HG02870 (cell line): ENCODE measurements around the gene LRP4.

Experiments used
- ATAC-seq: cut with Tn5 transposase; IDR thresholded peaks from one replicate; pipeline ENCODE4 v1.9.1; 2021; ENCODE audit warnings: mild to moderate bottlenecking, moderate library complexity; ENCODE audit not compliant: unreplicated experiment

The LRP4 gene

DNA sequence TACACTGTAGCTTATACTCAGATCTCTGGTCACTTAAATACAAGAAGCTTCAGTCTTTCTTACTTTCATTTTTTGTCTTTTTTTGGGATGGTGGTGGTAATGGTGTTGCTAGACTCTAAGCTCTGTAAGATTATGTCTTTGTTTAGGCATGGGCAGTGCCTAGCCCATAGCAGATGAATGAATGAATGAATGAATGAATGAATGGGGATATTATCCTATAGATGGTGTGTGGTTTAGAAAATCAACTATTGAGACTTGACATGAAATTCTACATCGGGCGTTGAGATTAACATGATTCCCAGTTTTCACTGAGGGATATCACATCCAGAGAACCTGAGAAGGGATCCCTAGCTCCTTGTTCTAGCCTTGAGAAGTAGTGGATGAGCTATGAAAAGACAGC is 62.5 kb downstream of the LRP4 start:
- ATAC-seq: no peak

DNA sequence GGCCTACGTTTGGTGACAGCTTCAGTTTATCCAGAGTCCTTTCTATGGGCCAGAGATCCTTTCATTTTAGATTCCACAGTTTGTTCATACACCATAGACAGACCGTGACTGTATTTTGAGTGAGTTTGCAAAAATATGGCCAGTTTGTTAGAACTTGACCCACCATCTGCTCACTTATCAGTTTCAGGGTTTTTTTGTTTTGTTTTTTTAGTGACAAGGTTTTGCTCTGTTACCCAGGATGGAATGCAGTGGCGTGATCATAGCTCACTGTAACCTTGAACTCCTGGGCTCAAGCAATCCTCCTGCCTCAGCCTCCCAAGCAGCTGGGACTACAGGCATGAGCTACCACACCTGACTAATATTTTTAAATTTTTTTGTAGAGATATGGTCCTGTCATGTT is 63.2 kb downstream of the LRP4 start:
- no peak for ATAC-seq

DNA sequence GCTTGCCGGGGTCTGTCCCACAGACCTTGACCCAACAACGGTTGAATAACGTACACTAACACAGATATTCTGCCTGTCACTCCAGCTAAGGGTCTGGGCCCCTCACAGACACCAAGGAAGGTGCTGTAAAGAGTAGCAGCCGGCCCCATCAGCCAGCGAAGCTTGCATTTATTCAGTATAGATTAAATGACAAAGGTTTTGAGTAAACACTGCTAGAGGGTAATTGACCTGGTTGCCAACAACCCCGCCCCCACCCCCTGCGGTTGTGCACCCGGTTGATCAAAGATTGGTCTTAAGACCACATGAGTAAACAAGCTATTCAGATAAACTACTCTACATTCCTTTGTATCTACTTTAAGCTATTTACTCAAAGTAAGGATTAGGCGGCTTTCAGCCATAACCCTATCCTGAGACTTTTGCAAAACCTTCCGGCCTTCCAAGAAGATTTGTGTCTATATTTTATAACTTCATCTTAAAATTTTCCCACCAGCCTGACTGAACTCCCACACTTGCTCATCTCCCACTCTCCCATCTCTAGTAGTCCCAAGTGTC is 67.4 kb downstream of the LRP4 start:
- ATAC-seq: no peak

DNA sequence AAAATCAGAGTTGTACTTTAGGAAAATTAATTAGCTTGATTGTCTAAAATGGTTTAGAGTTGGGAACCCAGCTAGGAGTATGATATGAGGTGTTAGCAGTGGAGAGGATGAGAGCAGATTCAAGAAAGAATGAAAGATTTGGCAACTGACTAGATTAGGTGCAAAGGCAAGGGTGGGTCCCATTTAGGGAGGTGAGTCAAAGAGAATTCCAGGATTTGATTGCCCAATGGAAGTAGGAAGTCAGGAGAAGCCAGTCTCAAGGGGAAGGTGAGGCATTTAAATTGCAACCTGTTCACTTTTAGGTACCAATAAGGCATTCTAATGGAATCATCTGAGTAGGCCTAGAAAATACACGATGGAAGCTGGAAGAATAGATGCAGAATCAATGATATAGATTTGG is 68.7 kb downstream of the LRP4 start:
- no peak for ATAC-seq

DNA sequence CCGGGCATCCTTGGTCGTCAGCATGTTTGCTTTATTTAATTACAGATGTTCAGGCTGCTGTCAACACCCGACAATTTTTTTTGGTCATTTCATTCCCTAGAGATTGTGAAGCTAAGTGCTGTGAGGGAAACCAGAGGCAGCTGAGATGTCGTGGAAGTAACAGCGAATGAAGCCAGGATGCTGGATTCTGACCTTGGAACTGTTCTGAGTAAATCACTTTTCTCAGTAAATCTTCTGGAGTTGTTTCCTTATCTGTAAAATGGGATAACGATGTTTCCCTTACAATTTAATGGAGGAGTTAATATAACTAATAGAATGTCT is 71.9 kb downstream of the LRP4 start:
- peak; percentile 2 for ATAC-seq

DNA sequence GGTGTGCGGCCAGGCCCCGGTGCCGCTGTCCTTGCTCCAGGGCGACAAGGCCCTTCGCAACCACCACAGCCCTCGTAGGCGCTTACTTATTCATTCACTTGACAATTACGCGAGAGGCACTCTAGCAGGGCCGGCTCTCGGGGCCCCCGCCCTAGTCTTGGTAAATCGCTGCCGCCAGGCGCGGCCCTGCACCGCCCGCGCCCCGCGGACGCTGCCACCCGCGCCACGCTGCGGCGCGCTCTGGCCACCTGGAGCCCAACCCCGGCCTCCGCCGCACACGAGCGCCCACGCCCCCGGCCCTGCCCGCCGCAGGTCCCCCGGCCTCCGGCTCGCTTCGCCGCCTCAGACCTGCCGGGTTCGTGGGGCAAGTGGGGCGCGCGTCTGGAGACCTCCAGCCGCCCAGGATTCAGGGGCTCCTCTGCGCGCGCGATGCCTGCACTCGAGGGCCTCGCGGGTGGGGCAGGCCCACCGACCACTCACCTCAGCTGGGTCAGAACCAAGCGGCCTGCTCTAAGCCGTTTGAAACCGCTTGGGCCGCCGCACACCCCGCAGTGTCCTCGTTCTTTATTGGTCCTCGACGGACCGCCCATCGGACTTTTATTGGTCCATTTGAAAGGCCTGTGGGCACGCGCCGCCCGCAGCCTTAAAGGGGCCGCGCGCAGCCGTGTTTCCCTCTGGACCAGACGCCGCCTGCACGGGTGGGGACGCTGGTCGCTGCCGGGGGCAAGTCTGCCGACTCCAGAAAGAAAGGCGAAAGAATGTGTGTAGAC is 72.4 kb downstream of the LRP4 start, which contains the start of gene CKAP5:
Gene CKAP5 (minus strand): TSS at position 541 of the 770 bp plus-strand sequence. CDS start 25,049 bp downstream, outside the sequence.
- peak; percentile 93 for ATAC-seq

DNA sequence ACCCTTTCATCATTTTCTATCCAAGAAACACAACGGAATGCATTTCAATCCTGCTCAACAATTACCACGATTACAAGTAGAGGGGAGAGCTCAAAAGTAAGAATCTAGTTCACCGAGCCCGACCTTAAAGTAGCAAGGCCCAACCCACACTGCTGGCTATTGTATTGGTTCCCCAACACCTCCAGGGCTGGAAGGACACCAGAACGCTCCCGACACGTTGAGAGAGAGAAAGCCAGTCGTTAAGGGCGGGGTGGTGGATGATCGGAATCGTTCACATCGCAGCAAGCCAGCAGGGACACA is 73.0 kb downstream of the LRP4 start:
- ATAC-seq: no peak

DNA sequence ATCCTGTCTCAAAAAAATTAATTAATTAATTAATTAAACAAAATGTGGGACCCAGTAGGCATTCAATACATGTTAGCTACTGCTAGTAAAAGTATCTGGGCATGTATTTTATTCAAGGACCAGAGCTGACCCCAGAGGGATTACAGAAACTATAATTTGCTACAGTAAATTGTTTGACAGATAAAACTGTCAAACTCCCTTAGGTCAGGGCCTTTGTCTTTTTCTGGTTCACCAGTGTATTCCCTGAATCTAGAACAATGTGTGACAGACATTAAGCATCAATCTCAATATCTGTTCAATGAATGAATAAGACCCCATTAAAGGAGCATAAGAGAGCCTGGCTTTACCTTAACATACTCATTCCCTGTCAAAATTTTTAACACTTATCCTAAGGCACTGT is 78.2 kb downstream of the LRP4 start:
- no peak for ATAC-seq

DNA sequence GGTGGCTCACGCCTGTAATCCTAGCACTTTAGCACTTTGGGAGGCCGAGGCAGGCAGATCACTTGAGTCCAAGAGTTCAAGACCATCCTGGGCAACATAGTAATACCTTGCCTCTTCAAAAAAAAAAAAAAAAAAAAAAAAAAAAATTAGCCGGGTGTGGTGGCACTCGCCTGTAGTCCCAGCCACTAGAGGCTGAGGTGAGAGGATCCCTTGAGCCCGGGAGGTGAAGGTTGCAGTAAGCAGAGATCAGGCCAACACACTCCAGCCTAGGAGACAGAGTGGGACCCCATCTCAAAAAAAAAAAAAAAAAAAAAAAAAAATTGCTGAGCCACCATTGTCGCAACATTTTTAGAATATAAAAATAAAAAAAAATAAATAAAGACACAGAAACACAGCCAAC is 79.8 kb downstream of the LRP4 start:
- no peak for ATAC-seq

DNA sequence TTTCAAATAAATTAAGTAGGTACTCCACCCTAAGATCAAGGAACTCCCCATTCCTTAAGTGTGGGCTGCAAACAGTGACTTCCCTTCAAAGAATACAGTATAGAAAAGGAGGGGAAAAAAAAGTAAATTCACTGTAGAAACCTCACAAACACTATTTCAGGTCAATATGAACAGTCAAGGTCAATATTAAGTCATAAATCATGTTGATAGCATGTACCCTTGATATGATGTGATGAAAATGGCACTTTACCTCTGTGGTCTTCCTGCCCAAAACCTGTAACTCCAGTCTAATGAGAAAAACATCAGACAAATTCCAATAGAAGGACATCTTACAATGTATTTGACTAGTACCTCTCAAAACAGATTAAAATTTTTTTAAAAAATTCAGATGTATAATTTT is 80.5 kb downstream of the LRP4 start:
- no peak for ATAC-seq

DNA sequence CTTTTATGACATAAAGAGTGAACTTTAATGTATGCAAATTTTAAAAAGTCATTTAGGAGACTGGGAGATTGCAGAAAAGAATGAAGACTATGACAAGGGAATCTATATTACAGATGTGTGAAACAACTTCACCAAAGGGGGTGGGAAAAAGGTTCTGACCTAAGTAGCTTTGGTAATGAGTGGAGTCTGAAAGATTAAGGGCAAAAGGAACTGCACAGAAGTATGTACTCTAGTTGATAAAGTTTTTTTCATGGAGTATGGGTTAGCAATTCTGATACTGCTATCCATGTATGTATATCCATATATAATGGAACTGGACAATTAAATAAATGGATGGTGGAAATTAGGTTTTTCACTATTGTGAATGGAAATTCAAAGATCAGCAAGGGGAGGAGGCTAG is 81.5 kb downstream of the LRP4 start:
- no peak for ATAC-seq

DNA sequence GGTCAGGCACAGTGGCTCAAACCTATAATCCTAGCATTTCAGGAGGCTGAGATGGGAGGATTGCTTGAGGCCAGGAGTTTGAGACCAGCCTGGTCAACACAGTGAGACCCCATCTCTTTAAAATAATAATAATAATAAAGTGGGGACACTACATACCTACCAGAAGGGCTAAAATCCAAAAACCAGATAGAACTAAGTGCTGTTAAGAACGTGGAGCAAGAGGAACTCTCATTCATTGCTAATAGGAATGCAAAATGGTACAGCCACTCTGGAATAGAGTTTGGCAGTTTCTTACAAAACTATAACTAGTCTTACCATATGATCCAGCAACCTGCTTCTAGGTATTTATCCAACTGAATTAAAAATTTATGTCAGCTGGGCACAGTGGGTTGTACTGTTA is 81.9 kb downstream of the LRP4 start:
- no peak for ATAC-seq

DNA sequence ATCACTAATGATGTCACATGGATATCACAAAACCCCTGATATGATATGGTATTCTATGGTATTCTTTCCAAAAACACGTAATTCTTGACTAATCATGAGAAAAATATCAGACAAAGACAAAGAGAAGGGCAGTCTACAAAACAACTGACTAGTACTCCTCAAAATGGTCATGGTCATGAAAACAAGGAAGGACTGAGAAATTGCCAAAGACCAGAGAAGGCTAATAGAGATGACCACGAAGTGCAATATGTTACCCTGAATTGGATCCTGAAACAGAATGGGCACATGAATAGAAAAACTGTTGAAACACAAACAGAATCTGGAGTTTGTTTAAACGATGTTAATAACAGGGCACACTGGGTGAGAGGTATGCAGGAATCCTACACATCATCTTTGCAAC is 82.5 kb downstream of the LRP4 start:
- no peak for ATAC-seq

DNA sequence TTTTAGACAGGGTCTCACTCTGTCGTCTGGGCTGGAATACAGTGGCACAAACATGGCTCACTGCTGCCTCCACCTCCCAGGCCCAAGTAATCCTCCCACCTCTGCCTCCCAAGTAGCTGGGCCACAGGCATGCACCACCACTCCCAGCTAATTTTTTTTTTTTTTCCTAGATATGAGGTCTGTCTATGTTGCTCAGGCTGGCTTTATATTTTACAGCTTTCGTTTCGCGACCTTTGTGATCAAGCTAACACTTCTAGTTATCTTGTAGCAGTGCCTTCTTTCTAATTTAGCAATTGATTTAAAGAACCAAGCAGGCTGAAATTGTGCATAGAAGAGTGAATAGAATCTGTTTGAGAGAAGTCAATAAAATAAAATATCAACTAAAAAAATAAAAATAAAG is 83.5 kb downstream of the LRP4 start:
- ATAC-seq: no peak

DNA sequence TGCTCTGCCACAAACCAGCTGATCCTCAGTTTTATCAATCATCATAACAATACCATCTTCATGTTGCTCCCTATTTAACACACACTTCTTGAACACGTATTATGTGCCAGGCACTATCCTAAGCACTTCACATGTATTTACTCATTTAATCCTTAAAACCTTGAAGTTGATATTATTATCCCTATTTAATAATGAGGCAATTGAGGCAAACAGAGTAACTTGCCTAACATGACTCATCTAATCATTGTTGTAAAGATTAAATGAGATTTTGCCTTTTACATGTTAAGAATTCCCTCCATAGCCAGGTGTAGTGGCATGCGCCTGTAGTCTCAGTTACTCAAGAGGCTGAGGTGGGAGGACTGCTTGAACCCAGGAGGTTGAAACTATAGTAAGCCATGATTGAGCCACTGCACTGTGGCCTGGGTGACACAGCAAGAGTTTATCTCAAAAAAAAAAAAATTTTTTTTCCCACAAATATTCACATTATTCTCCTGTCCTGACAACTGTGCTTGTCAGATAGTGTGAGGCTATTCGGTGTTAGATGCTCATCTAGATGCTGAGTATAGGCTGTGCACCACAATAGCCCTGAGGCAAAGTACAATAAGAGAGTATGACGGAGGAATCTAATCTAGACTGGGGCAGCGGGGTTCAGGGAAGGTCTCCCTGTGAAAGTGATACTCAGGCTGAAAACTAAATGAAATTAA is 85.7 kb downstream of the LRP4 start:
- no peak for ATAC-seq

DNA sequence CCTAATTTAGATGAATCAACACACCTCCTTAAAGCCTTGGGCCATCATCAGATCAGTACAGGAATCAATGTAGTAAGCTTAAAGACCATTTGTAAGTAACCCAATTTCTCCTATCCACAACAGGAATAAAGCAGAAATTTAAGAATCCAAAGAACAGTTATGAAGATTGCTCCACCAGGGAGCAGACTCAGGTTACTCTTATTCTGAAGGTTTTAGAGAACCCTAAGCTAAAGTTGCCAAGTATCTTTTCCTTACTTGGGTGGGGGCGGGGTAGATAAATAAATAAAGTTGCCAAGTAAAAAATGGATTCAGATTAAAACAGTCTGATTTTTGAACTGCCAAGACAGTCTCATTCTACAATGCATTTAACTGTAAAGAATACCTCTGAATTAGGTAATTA is 90.4 kb downstream of the LRP4 start:
- ATAC-seq: no peak

DNA sequence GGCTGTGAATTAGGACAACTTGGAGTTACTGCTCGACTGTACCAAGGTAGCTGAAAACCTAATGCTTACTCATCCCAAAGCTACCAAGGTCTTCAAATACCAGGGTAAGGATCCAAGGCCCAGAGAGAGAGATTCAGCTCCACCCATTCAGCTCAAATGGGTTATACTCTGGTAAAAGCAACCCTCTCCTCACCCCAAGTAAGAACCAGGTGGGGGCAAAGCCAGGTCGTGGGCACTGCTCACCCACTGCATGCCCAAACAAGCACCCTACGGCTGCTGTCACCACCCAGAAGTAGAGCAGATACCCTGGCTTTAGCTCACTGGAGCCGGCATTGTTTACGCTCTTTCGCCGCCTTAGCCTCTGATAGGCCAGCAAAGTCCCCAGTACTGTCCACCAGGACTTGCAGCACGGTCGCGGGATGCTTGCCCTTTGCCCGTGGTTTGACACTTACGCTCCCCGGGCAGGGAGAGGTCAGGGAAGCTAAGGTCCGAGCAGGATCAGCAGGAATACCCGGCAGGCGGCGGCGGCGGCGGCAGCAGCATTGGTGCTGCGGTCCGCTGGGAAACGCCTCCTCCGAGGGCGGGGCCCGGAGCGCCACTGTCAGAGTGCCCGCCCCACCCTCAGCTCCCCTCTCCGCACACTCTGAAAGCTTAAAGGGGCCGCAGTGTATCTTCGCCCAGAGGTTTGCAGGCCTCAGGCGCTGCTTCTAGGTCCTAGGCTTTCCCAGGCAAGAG is 91.9 kb downstream of the LRP4 start:
- peak; percentile 95 for ATAC-seq

DNA sequence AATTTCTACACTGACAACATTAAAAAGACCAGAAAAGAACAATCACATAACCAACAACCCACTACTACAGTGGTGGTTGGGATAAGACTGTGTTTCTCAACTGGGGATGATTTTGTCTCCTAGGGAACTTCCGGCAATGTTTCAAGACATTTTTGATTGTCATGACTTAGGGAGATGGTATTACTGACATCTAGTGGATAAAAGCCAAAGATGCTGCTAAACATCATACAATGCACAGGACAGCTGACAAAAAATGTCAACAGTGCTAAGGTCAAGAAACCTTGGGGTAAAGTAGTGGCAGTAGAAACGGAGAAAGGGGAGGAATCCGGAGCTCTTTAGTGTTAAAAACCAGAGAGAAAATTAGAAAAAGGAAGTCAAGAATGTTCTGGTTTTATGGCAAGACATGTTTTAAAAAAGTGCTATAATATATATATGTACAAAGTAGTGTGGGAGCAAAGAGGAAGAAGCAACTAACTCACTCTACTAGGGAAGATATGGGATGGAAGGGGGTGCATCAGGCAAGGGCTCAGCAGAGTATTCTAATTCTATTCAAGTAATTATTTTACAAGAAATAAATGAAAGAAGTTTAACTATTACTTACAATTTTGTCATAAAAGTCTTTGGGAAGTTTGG is 109.4 kb downstream of the LRP4 start:
- ATAC-seq: no peak
